Epithelial cell of esophagus (primary cell): ENCODE data around the gene SKIDA1.
"Not testable (repeated sequence)": the region's sequence is repeated elsewhere in the genome, so short reads cannot be mapped to it uniquely, and the experiment has no call there.

Experiments used
- DNase-seq: peaks from one replicate; pipeline ENCODE4 v3.0.0; 2010; ENCODE audit warnings: low read depth
- H3K4me3 ChIP-seq: 2 replicates; pipeline ENCODE4 v1.5.1; 2011; ENCODE audit warnings: mild to moderate bottlenecking, low read length, control low read depth
- CTCF ChIP-seq: IDR thresholded peaks from 2 replicates; pipeline ENCODE4 v1.5.1; 2011; ENCODE audit warnings: low read depth, mild to moderate bottlenecking, low read length, control low read depth, inconsistent platforms; ENCODE audit not compliant: insufficient read depth; ENCODE audit errors: missing control alignments

Gene SKIDA1

GRCh38 chr10:21525367-21526187, at the start of gene SKIDA1:
TSS of gene SKIDA1 (minus strand) at chr10:21525682. CDS start at chr10:21517822, 7,860 bp downstream.
- H3K4me3 ChIP-seq, result peak within 1 kb of the TSS; percentile 67
- DNase-seq, result peak; percentile 77
- TF ChIP-seq CTCF, result no peak

GRCh38 chr10:21574514-21574913, 49.0 kb upstream of the SKIDA1 start:
- DNase-seq, result not testable (repeated sequence)

GRCh38 chr10:21572578-21572977, 47.1 kb upstream of the SKIDA1 start:
- no peak for TF ChIP-seq CTCF
- no peak for DNase-seq
- H3K4me3 ChIP-seq, result no peak overlapping the region

More at GRCh38 chr10:21574514-21574913, 49.0 kb upstream of the SKIDA1 start:
- H3K4me3 ChIP-seq, result not testable (repeated sequence)

- no peak overlapping the region for H3K4me3 ChIP-seq
- no peak for DNase-seq
- TF ChIP-seq CTCF, result no peak
These were observed 45.5 kb upstream of the SKIDA1 start for GRCh38 chr10:21570761-21571521.

GRCh38 chr10:21558984-21559383, 33.5 kb upstream of the SKIDA1 start:
- not testable (repeated sequence) for H3K4me3 ChIP-seq, DNase-seq

- TF ChIP-seq CTCF, result no peak
- no peak for DNase-seq
These were observed 31.0 kb upstream of the SKIDA1 start for GRCh38 chr10:21556527-21556926.

GRCh38 chr10:21552638-21553037, 27.2 kb upstream of the SKIDA1 start:
- no peak for TF ChIP-seq CTCF
- no peak for DNase-seq
- no peak overlapping the region for H3K4me3 ChIP-seq

More at GRCh38 chr10:21556527-21556926, 31.0 kb upstream of the SKIDA1 start:
- H3K4me3 ChIP-seq, result no peak overlapping the region
